Islet precursor cell (in vitro differentiated cells): ENCODE data around the gene PDE6B.

Experiments used
- DNase-seq: peaks from one replicate; pipeline ENCODE4 v3.0.0-alpha.2; 2018

PDE6B gene

GRCh38 chr4:708631-708933 is 83.2 kb downstream of the PDE6B start:
- no peak for DNase-seq

- no peak for DNase-seq
These were observed 84.0 kb downstream of the PDE6B start for GRCh38 chr4:709348-709747.

GRCh38 chr4:710116-710515 is 84.7 kb downstream of the PDE6B start:
- no peak for DNase-seq

- DNase-seq = no peak
These were observed 85.5 kb downstream of the PDE6B start for GRCh38 chr4:710916-711315.

- no peak for DNase-seq
These were observed 86.7 kb downstream of the PDE6B start for GRCh38 chr4:712093-712492.

- no peak for DNase-seq
These were observed 87.7 kb downstream of the PDE6B start for GRCh38 chr4:712916-713632.

DNA sequence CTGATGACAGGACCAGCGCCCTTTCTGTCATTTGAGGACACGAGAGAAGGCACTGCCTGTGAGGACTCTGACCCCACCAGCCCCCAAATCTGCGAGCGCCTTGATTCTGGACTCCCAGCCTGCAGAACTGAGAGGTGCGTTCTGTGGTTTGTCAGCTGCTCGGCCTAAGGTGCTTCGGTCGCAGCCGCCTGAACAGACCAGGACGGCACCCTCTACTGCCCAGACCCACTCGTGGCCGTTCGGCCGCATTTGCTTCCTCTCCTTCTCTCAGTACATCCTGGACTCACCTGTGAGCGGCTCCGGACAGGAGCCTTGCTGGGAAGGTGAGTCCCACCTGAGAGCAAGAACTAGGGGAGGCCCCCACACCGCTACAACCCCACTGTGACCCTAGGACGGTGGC is 88.7 kb downstream of the PDE6B start:
- no peak for DNase-seq

DNA sequence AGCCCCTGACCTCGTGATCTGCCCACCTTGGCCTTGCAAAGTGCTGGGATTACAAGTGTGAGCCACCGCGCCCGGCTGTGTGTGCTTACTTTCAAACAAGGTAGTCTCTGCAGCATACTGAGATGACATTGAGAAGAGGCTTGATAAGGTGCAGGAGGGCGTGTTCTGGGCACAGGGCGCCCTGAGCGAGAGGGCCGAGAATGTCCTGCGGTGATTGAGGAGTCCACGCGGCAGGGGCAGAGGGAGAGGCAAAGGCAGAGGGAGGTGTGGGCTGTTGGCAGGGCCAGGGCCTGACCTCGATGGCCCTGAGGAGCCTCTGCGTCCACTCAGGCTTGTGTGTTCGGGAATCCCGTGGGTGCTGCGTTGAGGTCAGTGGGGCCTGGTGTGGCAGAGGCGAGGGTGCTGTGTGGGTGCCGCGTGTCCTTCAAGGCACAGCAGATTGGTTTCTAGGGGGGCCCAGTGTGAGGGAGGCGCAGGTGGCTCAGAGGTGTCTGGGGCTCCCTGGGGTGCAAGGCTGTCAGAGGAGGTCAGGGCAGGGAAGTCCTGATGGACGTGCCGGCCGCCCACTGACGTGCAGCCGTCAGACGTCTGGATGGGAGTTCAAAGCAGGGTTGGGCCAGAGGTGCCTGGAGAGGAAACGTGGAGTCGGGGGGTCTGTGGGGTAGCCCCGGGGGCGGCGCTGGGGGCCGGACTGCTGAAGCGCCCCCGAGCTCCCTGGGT is 92.4 kb downstream of the PDE6B start:
- no peak for DNase-seq

- DNase-seq = no peak
These were observed 93.1 kb downstream of the PDE6B start for GRCh38 chr4:718460-718859.
